K562 (cell line): Measurements from ENCODE around the gene EPHB3. TPM values are rescaled to one million over a fixed set of nuclear protein-coding genes. Genes with fewer than 3 reads are reported as not detected.

Experiments
- CBFA2T2 ChIP-seq: fragments of 450-650 bp; conservative IDR thresholded peaks from 2 replicates; pipeline ENCODE4 v1.6.1; 2017; ENCODE audit warnings: mild to moderate bottlenecking
- CEBPG ChIP-seq, 3 experiments: fragments of 200-800 bp in 1 of 3; sonication (Bioruptor generic) in 1 of 3; sonication (generic) in 1 of 3; formaldehyde crosslinking in 1 of 3; IDR thresholded peaks in 2 of 3; conservative IDR thresholded peaks in 1 of 3; 2 replicates each; pipeline versions ENCODE4 v1.6.1 to v1.8.0; 2016 to 2022; ENCODE audit warnings: missing compliant biosample characterization in 2 of 3, missing genetic modification characterization in 2 of 3, mild to moderate bottlenecking in 1 of 3, missing genetic modification reagents in 1 of 3
- FOSL1 ChIP-seq: fragments of 200-800 bp; sonication (Bioruptor generic); conservative IDR thresholded peaks from 2 replicates; pipeline ENCODE4 v1.6.1; 2016; ENCODE audit warnings: missing genetic modification characterization, missing compliant biosample characterization
- GABPA ChIP-seq: fragments of 200-800 bp; sonication (Bioruptor generic); conservative IDR thresholded peaks from 2 replicates; pipeline ENCODE4 v1.6.1; 2016; ENCODE audit warnings: low read depth, missing genetic modification characterization, missing compliant biosample characterization
- HDAC3 ChIP-seq: fragments of 450-650 bp; IDR thresholded peaks from 2 replicates; pipeline ENCODE4 v1.6.1; 2018; ENCODE audit warnings: borderline replicate concordance, mild to moderate bottlenecking, moderate library complexity; ENCODE audit not compliant: partially characterized antibody
- HDGF ChIP-seq: fragments of 450-650 bp; IDR thresholded peaks from 2 replicates; pipeline ENCODE4 v1.6.1; 2016
- JUND ChIP-seq, 2 experiments: IDR thresholded peaks; 2 replicates in 1 of 2; 3 replicates in 1 of 2; pipeline ENCODE4 v1.6.1; 2011; ENCODE audit warnings: borderline replicate concordance in 2 of 2, low read depth in 2 of 2, low read length in 2 of 2, improper control_type of control experiment in 1 of 2, missing biosample characterization in 1 of 2, missing genetic modification characterization in 1 of 2, missing genetic modification reagents in 1 of 2
- NEUROD1 ChIP-seq: fragments of 150-350 bp; IDR thresholded peaks from 2 replicates; pipeline ENCODE4 v1.6.1; 2014; ENCODE audit warnings: borderline replicate concordance, low read length, low read depth; ENCODE audit not compliant: partially characterized antibody
- NFE2L1 ChIP-seq: fragments of 450-650 bp; IDR thresholded peaks from 2 replicates; pipeline ENCODE4 v1.6.1; 2016; ENCODE audit warnings: missing genetic modification characterization, low read depth, mild to moderate bottlenecking, missing compliant biosample characterization, moderate library complexity, borderline replicate concordance
- PTTG1 ChIP-seq: fragments of 450-650 bp; IDR thresholded peaks from 2 replicates; pipeline ENCODE4 v1.6.1; 2016; ENCODE audit warnings: low read depth, mild to moderate bottlenecking, missing genetic modification characterization, missing compliant biosample characterization
- RAD21 ChIP-seq, 2 experiments: fragments of 250-450 bp in 1 of 2; fragments of 450-650 bp in 1 of 2; sonication (Bioruptor Pico) in 1 of 2; formaldehyde crosslinking in 1 of 2; IDR thresholded peaks in 1 of 2; conservative IDR thresholded peaks in 1 of 2; 2 replicates each; pipeline versions ENCODE4 v1.4.0 to v1.8.0; 2020 to 2022; ENCODE audit warnings: mild to moderate bottlenecking in 2 of 2, moderate library complexity in 1 of 2
- RBM14 ChIP-seq: fragments of 200-400 bp; formaldehyde crosslinking; IDR thresholded peaks from 2 replicates; pipeline ENCODE4 v1.6.1; 2018; ENCODE audit warnings: low read depth, mild to moderate bottlenecking, low read length, moderate library complexity, borderline replicate concordance; ENCODE audit not compliant: insufficient read depth
- RHOXF2B ChIP-seq: fragments of 250-450 bp; sonication (Bioruptor Pico); conservative IDR thresholded peaks from 2 replicates; pipeline ENCODE4 v1.5.1; 2021
- SRSF1 ChIP-seq: fragments of 200-400 bp; formaldehyde crosslinking; IDR thresholded peaks from 2 replicates; pipeline ENCODE4 v1.6.1; 2017; ENCODE audit warnings: mild to moderate bottlenecking, low read depth, low read length, moderate library complexity
- SUPT5H ChIP-seq: fragments of 450-650 bp; IDR thresholded peaks from 2 replicates; pipeline ENCODE4 v1.6.1; 2016
- TCF3 ChIP-seq: sonication (generic); formaldehyde crosslinking; IDR thresholded peaks from 2 replicates; pipeline ENCODE4 v1.4.0; 2020; ENCODE audit warnings: mild to moderate bottlenecking, missing genetic modification reagents
- ZFX ChIP-seq: sonication (generic); formaldehyde crosslinking; IDR thresholded peaks from 2 replicates; pipeline ENCODE4 v1.8.0; 2022; ENCODE audit warnings: mild to moderate bottlenecking, missing genetic modification reagents, moderate library complexity
- ZNF23 ChIP-seq: fragments of 250-450 bp; sonication (Bioruptor Pico); IDR thresholded peaks from 2 replicates; pipeline ENCODE4 v1.4.0; 2020; ENCODE audit warnings: mild to moderate bottlenecking
- ZNF764 ChIP-seq: fragments of 250-450 bp; sonication (Bioruptor Pico); IDR thresholded peaks from 2 replicates; pipeline ENCODE4 v1.4.0; 2020; ENCODE audit warnings: low read depth, mild to moderate bottlenecking, moderate library complexity
- polyA plus RNA-seq, 8 experiments: library from polyadenylated mRNA; depleted of rRNA in 4 of 8; stranded (reverse) in 5 of 8; unstranded in 3 of 8; fragments of >200 nt; fragmentation: Nextera tagmentation in 2 of 8; fragmentation: Illumina TruSeq in 1 of 8; extraction: Ambion mirVana in 2 of 8; extraction: Trizol in 1 of 8; gene quantifications; 2 replicates each; pipeline versions ENCODE4 v1.2.1 to v1.2.3, GENCODE V29; 2011 to 2014; ENCODE audit warnings: inconsistent platforms in 1 of 8, missing spikeins in 1 of 8
- total RNA-seq, 7 experiments: library from RNA; depleted of rRNA in 6 of 7; stranded (reverse); fragments of >200 nt in 6 of 7; fragmentation: Illumina TruSeq in 2 of 7; extraction: Trizol in 2 of 7; gene quantifications; 2 replicates each; pipeline versions ENCODE4 v1.2.1 to v1.2.3, GENCODE V29; 2011 to 2021; ENCODE audit warnings: low replicate concordance in 1 of 7
- TF ChIP-seq, protein P1 (sequence below): fragments of 250-450 bp; sonication (Bioruptor Pico); IDR thresholded peaks from 2 replicates; pipeline ENCODE4 v1.9.0; 2021; ENCODE audit warnings: mild to moderate bottlenecking
- TF ChIP-seq, protein P2 (sequence below): sonication (generic); formaldehyde crosslinking; IDR thresholded peaks from 2 replicates; pipeline ENCODE4 v1.8.0; 2022; ENCODE audit warnings: mild to moderate bottlenecking, missing genetic modification reagents
- TF ChIP-seq, protein P3 (sequence below): sonication (generic); formaldehyde crosslinking; IDR thresholded peaks from 2 replicates; pipeline ENCODE4 v1.8.1; 2023; ENCODE audit warnings: mild to moderate bottlenecking, missing genetic modification reagents
- TF ChIP-seq, protein P4 (sequence below): sonication (generic); formaldehyde crosslinking; IDR thresholded peaks from 2 replicates; pipeline ENCODE4 v1.8.1; 2023; ENCODE audit warnings: mild to moderate bottlenecking, missing genetic modification reagents

EPHB3 gene
- total and polyA plus RNA-seq, 9 of the 15 experiments (the other 6 are each of a cell fraction or from before 2014, with no cell fraction given) = not detected

DNA sequence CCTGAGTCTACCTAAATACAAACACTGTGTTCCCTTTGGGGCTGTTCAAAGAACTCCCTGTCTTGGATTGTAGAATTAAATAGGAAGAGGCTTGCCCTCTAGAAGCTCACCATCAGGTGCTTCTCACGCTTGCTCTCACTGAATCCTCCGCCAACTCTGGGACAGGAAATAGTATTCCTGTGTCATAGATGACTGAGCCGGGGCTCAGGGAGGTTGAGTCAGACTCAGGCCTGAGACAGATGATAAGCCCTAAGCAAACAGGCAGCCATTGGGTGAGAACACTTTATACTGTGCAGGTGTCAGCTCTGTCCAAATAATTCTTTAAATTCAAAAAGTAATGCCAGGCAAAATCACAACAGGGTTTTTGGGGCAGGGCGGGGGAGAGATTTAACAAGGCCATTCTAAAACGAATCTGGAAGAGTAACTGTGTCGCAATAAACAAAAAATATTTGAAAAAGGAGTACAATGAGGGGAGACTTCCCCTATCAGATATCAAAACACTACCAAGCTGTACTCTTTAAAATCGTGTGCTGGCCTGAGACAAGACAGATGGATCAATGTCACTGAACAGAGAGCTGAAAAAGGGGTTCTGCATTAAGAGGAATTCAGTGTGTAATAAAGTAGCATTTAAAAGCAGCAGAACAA is 59.0 kb downstream of the EPHB3 start (continued):
- TF ChIP-seq JUND (IDR thresholded peaks at IDR 0.05; ENCODE audit: borderline replicate concordance, low read depth, low read length) (peak; percentile 24; the same call in 1 of the 2 replicates), JUND (tag; IDR thresholded peaks at IDR 0.05; ENCODE audit: borderline replicate concordance, low read depth, low read length) (no peak), TCF3 (CRISPR knock-in tag) (no peak), CEBPG (CRISPR knock-in tag; IDR thresholded peaks at IDR 0.05) (no peak), CEBPG (tag; conservative IDR thresholded peaks at IDR 0.05 in 1 of 2, IDR thresholded peaks at IDR 0.05 in 1 of 2) (peak in 1 of 2 experiments; percentile 29; a peak in 1 of 4 replicates), ZNF23 (CRISPR knock-in tag) (no peak), RHOXF2B (CRISPR knock-in tag) (no peak), FOSL1 (tag) (peak; percentile 81), CBFA2T2 (peak; percentile 16; the same call in 1 of the 2 replicates), ZNF764 (CRISPR knock-in tag) (no peak), NEUROD1 (no peak), SUPT5H (no peak), NFE2L1 (tag) (no peak), ZFX (CRISPR knock-in tag) (no peak), PTTG1 (tag) (no peak), RAD21 (CRISPR knock-in tag; conservative IDR thresholded peaks at IDR 0.05 in 1 of 2, IDR thresholded peaks at IDR 0.05 in 1 of 2) (no peak), SRSF1 (no peak), HDGF (no peak), HDAC3 (no peak), RBM14 (no peak), GABPA (tag) (no peak)
- TF ChIP-seq, protein P1, sequence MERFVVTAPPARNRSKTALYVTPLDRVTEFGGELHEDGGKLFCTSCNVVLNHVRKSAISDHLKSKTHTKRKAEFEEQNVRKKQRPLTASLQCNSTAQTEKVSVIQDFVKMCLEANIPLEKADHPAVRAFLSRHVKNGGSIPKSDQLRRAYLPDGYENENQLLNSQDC (CRISPR knock-in tag) = no peak
- TF ChIP-seq, protein P2, sequence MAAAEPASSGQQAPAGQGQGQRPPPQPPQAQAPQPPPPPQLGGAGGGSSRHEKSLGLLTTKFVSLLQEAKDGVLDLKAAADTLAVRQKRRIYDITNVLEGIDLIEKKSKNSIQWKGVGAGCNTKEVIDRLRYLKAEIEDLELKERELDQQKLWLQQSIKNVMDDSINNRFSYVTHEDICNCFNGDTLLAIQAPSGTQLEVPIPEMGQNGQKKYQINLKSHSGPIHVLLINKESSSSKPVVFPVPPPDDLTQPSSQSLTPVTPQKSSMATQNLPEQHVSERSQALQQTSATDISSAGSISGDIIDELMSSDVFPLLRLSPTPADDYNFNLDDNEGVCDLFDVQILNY (CRISPR knock-in tag) = no peak
- TF ChIP-seq, protein P3, sequence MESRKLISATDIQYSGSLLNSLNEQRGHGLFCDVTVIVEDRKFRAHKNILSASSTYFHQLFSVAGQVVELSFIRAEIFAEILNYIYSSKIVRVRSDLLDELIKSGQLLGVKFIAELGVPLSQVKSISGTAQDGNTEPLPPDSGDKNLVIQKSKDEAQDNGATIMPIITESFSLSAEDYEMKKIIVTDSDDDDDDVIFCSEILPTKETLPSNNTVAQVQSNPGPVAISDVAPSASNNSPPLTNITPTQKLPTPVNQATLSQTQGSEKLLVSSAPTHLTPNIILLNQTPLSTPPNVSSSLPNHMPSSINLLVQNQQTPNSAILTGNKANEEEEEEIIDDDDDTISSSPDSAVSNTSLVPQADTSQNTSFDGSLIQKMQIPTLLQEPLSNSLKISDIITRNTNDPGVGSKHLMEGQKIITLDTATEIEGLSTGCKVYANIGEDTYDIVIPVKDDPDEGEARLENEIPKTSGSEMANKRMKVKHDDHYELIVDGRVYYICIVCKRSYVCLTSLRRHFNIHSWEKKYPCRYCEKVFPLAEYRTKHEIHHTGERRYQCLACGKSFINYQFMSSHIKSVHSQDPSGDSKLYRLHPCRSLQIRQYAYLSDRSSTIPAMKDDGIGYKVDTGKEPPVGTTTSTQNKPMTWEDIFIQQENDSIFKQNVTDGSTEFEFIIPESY (CRISPR knock-in tag) = no peak
- TF ChIP-seq, protein P4, sequence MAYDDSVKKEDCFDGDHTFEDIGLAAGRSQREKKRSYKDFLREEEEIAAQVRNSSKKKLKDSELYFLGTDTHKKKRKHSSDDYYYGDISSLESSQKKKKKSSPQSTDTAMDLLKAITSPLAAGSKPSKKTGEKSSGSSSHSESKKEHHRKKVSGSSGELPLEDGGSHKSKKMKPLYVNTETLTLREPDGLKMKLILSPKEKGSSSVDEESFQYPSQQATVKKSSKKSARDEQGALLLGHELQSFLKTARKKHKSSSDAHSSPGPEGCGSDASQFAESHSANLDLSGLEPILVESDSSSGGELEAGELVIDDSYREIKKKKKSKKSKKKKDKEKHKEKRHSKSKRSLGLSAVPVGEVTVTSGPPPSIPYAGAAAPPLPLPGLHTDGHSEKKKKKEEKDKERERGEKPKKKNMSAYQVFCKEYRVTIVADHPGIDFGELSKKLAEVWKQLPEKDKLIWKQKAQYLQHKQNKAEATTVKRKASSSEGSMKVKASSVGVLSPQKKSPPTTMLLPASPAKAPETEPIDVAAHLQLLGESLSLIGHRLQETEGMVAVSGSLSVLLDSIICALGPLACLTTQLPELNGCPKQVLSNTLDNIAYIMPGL (CRISPR knock-in tag) = no peak
